Vagina (tissue), 2 donors: ENCODE data around the gene EVC. TPM values are rescaled to one million over a fixed set of nuclear protein-coding genes. Genes with fewer than 3 reads are reported as not detected.

Experiments
- DNase-seq, 2 donors: peaks; one replicate each; pipeline ENCODE4 v3.0.0-alpha.2; 2017; ENCODE audit errors: extremely low spot score in 2 of 2
- H3K27ac ChIP-seq: fragments of 200-600 bp; sonication (generic); one replicate; pipeline ENCODE4 v1.5.1; 2019
- H3K27me3 ChIP-seq: fragments of 200-600 bp; sonication (generic); one replicate; pipeline ENCODE4 v1.5.1; 2019
- H3K36me3 ChIP-seq, 2 donors: fragments of 200-600 bp; sonication (generic); one replicate each; pipeline ENCODE4 v1.5.1; 2017 to 2019
- H3K4me1 ChIP-seq: fragments of 200-600 bp; sonication (generic); one replicate; pipeline ENCODE4 v1.5.1; 2019
- H3K4me3 ChIP-seq, 2 donors: fragments of 200-600 bp; sonication (generic); 1 replicate in 1 of 2; 2 replicates in 1 of 2; pipeline ENCODE4 v1.5.1; 2016 to 2019
- H3K9me3 ChIP-seq: fragments of 200-600 bp; sonication (generic); one replicate; pipeline ENCODE4 v1.5.1; 2019
- POLR2A ChIP-seq, 2 donors: fragments of 450-650 bp; IDR thresholded peaks; one replicate each; pipeline ENCODE4 v1.6.1; 2017; ENCODE audit warnings: antibody characterized with exemption in 2 of 2, mild to moderate bottlenecking in 2 of 2, moderate library complexity in 2 of 2
- POLR2AphosphoS5 ChIP-seq, 2 donors: sonication (generic); formaldehyde crosslinking; IDR thresholded peaks; one replicate each; pipeline ENCODE4 v1.9.0; 2017; ENCODE audit warnings: antibody characterized with exemption in 2 of 2, mild to moderate bottlenecking in 2 of 2, low read depth in 1 of 2; ENCODE audit not compliant: insufficient read depth in 1 of 2
- intact Hi-C: fragments of 100-400 bp; cut with DNase I; formaldehyde crosslinking; loops from one replicate; pipeline ENCODE4 v1.15.1; 2023
- total RNA-seq: library from RNA; depleted of rRNA; stranded (reverse); fragments of >200 nt; gene quantifications from one replicate; pipeline ENCODE4 v1.2.3, GENCODE V29; 2016
- TF ChIP-seq, protein P1 (sequence below), 3 experiments: fragments of 450-650 bp in 2 of 3; fragments of 200-600 bp in 1 of 3; sonication (generic) in 1 of 3; IDR thresholded peaks; one replicate each; pipeline ENCODE4 v1.5.1; 2017 to 2019; ENCODE audit warnings: antibody characterized with exemption in 3 of 3, mild to moderate bottlenecking in 2 of 3, moderate library complexity in 2 of 3

EVC gene
- total RNA-seq, 1 donor from 2014 or later: 19.4 TPM

DNA sequence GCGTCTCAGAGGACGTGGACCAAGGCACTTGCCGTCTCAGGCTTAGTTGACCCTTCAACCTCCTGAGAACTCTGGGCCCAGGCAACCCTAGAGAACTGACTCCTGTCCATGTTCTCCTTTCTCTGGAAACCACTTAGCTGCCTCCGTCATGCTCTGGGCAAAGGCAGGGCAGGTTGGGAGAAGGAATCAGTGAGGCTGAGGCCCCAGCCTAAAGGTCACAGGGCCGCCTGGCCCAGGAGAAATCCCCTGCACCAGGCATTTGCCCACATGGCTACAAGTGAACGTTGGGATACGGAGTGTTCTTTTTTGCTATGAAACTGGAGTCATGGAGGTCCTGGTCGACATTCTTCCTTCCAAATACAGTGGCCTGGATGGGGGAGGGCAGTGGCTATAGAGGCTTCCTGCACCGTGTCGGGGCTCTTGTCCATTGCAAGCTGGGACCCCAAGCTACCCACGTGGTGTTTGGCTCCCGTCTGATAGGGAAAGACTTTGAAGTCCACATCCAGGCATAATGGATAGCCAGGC lies 105.9 kb downstream of the EVC start:
- H3K36me3 ChIP-seq: peaks cover 0 to 10% of the 10 kb centered on the region in 2 donors
- TF ChIP-seq, protein P1, sequence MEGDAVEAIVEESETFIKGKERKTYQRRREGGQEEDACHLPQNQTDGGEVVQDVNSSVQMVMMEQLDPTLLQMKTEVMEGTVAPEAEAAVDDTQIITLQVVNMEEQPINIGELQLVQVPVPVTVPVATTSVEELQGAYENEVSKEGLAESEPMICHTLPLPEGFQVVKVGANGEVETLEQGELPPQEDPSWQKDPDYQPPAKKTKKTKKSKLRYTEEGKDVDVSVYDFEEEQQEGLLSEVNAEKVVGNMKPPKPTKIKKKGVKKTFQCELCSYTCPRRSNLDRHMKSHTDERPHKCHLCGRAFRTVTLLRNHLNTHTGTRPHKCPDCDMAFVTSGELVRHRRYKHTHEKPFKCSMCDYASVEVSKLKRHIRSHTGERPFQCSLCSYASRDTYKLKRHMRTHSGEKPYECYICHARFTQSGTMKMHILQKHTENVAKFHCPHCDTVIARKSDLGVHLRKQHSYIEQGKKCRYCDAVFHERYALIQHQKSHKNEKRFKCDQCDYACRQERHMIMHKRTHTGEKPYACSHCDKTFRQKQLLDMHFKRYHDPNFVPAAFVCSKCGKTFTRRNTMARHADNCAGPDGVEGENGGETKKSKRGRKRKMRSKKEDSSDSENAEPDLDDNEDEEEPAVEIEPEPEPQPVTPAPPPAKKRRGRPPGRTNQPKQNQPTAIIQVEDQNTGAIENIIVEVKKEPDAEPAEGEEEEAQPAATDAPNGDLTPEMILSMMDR (IDR thresholded peaks at IDR 0.05): no peak
- TF ChIP-seq POLR2A (IDR thresholded peaks at IDR 0.05): no peak
- TF ChIP-seq POLR2AphosphoS5 (IDR thresholded peaks at IDR 0.05; ENCODE audit: insufficient read depth in 1 of 2, low read depth in 1 of 2): no peak
- intact Hi-C loops: no loop called here

GRCh38 chr4:5821665-5822358 lies 110.8 kb downstream of the EVC start:
- Histone ChIP-seq H3K4me1 (no peaks in the 10 kb centered on the region), H3K36me3 (peaks cover 0 to 16% of the 10 kb centered on the region in 2 donors), H3K4me3 (no peak overlapping the region), H3K9me3 (no peaks in the 10 kb centered on the region), H3K27ac (no peak overlapping the region), H3K27me3 (no peaks in the 10 kb centered on the region)
- intact Hi-C loops: no loop called here
- no peak for TF ChIP-seq POLR2A (IDR thresholded peaks at IDR 0.05)
- TF ChIP-seq, protein P1 (IDR thresholded peaks at IDR 0.05): peak in 2 of 3 experiments; percentile 20 to 32
- no peak for DNase-seq

More for the DNA sequence above, 105.9 kb downstream of the EVC start:
- Histone ChIP-seq H3K27me3 (no peaks in the 10 kb centered on the region), H3K27ac (no peak overlapping the region), H3K9me3 (no peaks in the 10 kb centered on the region), H3K4me3 (no peak overlapping the region), H3K4me1 (no peaks in the 10 kb centered on the region)
- DNase-seq: no peak

DNA sequence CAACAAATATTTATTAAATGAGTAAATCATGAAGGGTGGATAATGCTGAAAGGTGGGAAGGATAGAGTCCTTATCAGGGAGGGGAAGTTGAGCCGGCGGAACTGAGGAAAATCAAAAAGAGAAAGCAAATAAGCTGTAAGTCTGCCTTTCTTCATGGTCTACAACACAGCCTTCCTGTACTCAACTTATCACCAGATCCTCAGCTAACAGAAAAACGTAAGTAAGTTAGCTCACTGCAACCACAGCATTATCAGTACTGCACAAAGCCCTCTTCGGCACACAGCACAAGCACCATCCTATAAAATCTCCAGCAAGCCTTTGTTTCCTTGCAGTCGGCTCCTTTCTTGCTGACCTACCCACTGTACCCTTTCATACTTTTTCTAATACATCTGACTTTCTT lies 111.6 kb downstream of the EVC start:
- Histone ChIP-seq H3K9me3 (no peaks in the 10 kb centered on the region), H3K4me1 (no peaks in the 10 kb centered on the region), H3K27me3 (no peaks in the 10 kb centered on the region), H3K4me3 (no peak overlapping the region), H3K36me3 (peaks cover 0 to 16% of the 10 kb centered on the region in 2 donors), H3K27ac (no peak overlapping the region)
- no peak for DNase-seq
- intact Hi-C loops: no loop called here
- TF ChIP-seq POLR2AphosphoS5 (IDR thresholded peaks at IDR 0.05; ENCODE audit: insufficient read depth in 1 of 2, low read depth in 1 of 2) (no peak), POLR2A (IDR thresholded peaks at IDR 0.05) (no peak)
- TF ChIP-seq, protein P1 (IDR thresholded peaks at IDR 0.05): no peak

GRCh38 chr4:5823542-5824211 lies 112.7 kb downstream of the EVC start:
- H3K27ac ChIP-seq: no peak overlapping the region
- DNase-seq: no peak

More at GRCh38 chr4:5823542-5824211, 112.7 kb downstream of the EVC start:
- H3K9me3 ChIP-seq: no peaks in the 10 kb centered on the region
- H3K4me3 ChIP-seq: no peak overlapping the region
- H3K36me3 ChIP-seq: peaks cover 0 to 16% of the 10 kb centered on the region in 2 donors
- TF ChIP-seq POLR2AphosphoS5 (IDR thresholded peaks at IDR 0.05; ENCODE audit: insufficient read depth in 1 of 2, low read depth in 1 of 2) (no peak), POLR2A (IDR thresholded peaks at IDR 0.05) (no peak)
- TF ChIP-seq, protein P1 (IDR thresholded peaks at IDR 0.05): no peak
- H3K27me3 ChIP-seq: no peaks in the 10 kb centered on the region
- no peaks in the 10 kb centered on the region for H3K4me1 ChIP-seq
- intact Hi-C loops: no loop called here
